Measurements from ENCODE around the gene KLF3.

The KLF3 gene

GRCh38 chr4:38670939-38671591 is 7.1 kb downstream of the KLF3 start:
- DNase-seq, result no peak
- in situ Hi-C loops (cut with MboI; ENCODE audit: low pct_unique_long_range_greater_than_20kb, low sequenced_read_pairs), result loop anchor here (25.0 kb wide), 1 partner anchor 359 kb away; no protein-coding TSS in a partner anchor

- DNase-seq, result no peak
- in situ Hi-C loops (cut with MboI; ENCODE audit: low pct_unique_long_range_greater_than_20kb, low sequenced_read_pairs), result loop anchor here (25.0 kb wide), 1 partner anchor 359 kb away; no protein-coding TSS in a partner anchor
Observed at GRCh38 chr4:38671592-38671940, 7.6 kb downstream of the KLF3 start.

GRCh38 chr4:38672074-38672396 is 8.0 kb downstream of the KLF3 start:
- DNase-seq, result no peak
- in situ Hi-C loops (cut with MboI; ENCODE audit: low pct_unique_long_range_greater_than_20kb, low sequenced_read_pairs), result loop anchor here (25.0 kb wide), 1 partner anchor 360 kb away; no protein-coding TSS in a partner anchor

- no peak for DNase-seq
- in situ Hi-C loops (cut with MboI; ENCODE audit: low pct_unique_long_range_greater_than_20kb, low sequenced_read_pairs), result loop anchor here (25.0 kb wide), 1 partner anchor 360 kb away; no protein-coding TSS in a partner anchor
Observed at GRCh38 chr4:38672397-38673129, 8.6 kb downstream of the KLF3 start.

GRCh38 chr4:38673130-38673978 is 9.4 kb downstream of the KLF3 start:
- no peak for DNase-seq
- in situ Hi-C loops (cut with MboI; ENCODE audit: low pct_unique_long_range_greater_than_20kb, low sequenced_read_pairs), result loop anchor here (25.0 kb wide), 1 partner anchor 361 kb away; no protein-coding TSS in a partner anchor

- DNase-seq, result no peak
- in situ Hi-C loops (cut with MboI; ENCODE audit: low pct_unique_long_range_greater_than_20kb, low sequenced_read_pairs), result loop anchor here (25.0 kb wide), 3 partner anchors 362 to 837 kb away; partner anchors contain the start of gene PGM2
Observed at GRCh38 chr4:38674258-38675144, 10.5 kb downstream of the KLF3 start.

- in situ Hi-C loops (cut with MboI; ENCODE audit: low pct_unique_long_range_greater_than_20kb, low sequenced_read_pairs), result loop anchor here (25.0 kb wide), 2 partner anchors 488 to 838 kb away; partner anchors contain the start of gene PGM2
- peak; percentile 88 for DNase-seq
Observed at GRCh38 chr4:38675146-38676121, 11.4 kb downstream of the KLF3 start.

- no peak for DNase-seq
- in situ Hi-C loops (cut with MboI; ENCODE audit: low pct_unique_long_range_greater_than_20kb, low sequenced_read_pairs), result loop anchor here (25.0 kb wide), 2 partner anchors 490 to 840 kb away; partner anchors contain the start of gene PGM2
Observed at GRCh38 chr4:38676986-38677385, 13.0 kb downstream of the KLF3 start.

GRCh38 chr4:38677441-38677840 is 13.4 kb downstream of the KLF3 start:
- no peak for DNase-seq

GRCh38 chr4:38678078-38678477 is 14.1 kb downstream of the KLF3 start:
- in situ Hi-C loops (cut with MboI; ENCODE audit: low pct_unique_long_range_greater_than_20kb, low sequenced_read_pairs), result loop anchor here (25.0 kb wide), 2 partner anchors 491 to 841 kb away; partner anchors contain the start of gene PGM2
- DNase-seq, result no peak

More at GRCh38 chr4:38677441-38677840, 13.4 kb downstream of the KLF3 start:
- in situ Hi-C loops (cut with MboI; ENCODE audit: low pct_unique_long_range_greater_than_20kb, low sequenced_read_pairs), result loop anchor here (25.0 kb wide), 2 partner anchors 490 to 840 kb away; partner anchors contain the start of gene PGM2

GRCh38 chr4:38679921-38680320 is 15.9 kb downstream of the KLF3 start:
- in situ Hi-C loops (cut with MboI; ENCODE audit: low pct_unique_long_range_greater_than_20kb, low sequenced_read_pairs), result loop anchor here (25.0 kb wide), 2 partner anchors 493 to 843 kb away; partner anchors contain the start of gene PGM2
- DNase-seq, result no peak

- in situ Hi-C loops (cut with MboI; ENCODE audit: low pct_unique_long_range_greater_than_20kb, low sequenced_read_pairs), result loop anchor here (25.0 kb wide), 2 partner anchors 494 to 844 kb away; partner anchors contain the start of gene PGM2
- DNase-seq, result no peak
Observed at GRCh38 chr4:38681281-38681991, 17.4 kb downstream of the KLF3 start.

GRCh38 chr4:38682336-38682735 is 18.3 kb downstream of the KLF3 start:
- in situ Hi-C loops (cut with MboI; ENCODE audit: low pct_unique_long_range_greater_than_20kb, low sequenced_read_pairs), result loop anchor here (25.0 kb wide), 2 partner anchors 495 to 845 kb away; partner anchors contain the start of gene PGM2
- DNase-seq, result no peak

GRCh38 chr4:38683276-38683675 is 19.3 kb downstream of the KLF3 start:
- no peak for DNase-seq
- in situ Hi-C loops (cut with MboI; ENCODE audit: low pct_unique_long_range_greater_than_20kb, low sequenced_read_pairs), result loop anchor here (25.0 kb wide), 2 partner anchors 496 to 846 kb away; partner anchors contain the start of gene PGM2

- in situ Hi-C loops (cut with MboI; ENCODE audit: low pct_unique_long_range_greater_than_20kb, low sequenced_read_pairs), result loop anchor here (25.0 kb wide), 2 partner anchors 497 to 847 kb away; partner anchors contain the start of gene PGM2
- DNase-seq, result no peak
Observed at GRCh38 chr4:38684271-38684670, 20.3 kb downstream of the KLF3 start.

Measured in KBM-7 (cell line).